NCI-H524 treated with DMSO at 0.1 percent for 48 hours (cell line): ENCODE data around the gene TMIE.

ENCODE experiments used
- DNase-seq: peaks from one replicate; lab custom pipeline; 2025; lab: John Stamatoyannopoulos, UW

The TMIE gene, protein sequence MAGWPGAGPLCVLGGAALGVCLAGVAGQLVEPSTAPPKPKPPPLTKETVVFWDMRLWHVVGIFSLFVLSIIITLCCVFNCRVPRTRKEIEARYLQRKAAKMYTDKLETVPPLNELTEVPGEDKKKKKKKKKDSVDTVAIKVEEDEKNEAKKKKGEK

DNA sequence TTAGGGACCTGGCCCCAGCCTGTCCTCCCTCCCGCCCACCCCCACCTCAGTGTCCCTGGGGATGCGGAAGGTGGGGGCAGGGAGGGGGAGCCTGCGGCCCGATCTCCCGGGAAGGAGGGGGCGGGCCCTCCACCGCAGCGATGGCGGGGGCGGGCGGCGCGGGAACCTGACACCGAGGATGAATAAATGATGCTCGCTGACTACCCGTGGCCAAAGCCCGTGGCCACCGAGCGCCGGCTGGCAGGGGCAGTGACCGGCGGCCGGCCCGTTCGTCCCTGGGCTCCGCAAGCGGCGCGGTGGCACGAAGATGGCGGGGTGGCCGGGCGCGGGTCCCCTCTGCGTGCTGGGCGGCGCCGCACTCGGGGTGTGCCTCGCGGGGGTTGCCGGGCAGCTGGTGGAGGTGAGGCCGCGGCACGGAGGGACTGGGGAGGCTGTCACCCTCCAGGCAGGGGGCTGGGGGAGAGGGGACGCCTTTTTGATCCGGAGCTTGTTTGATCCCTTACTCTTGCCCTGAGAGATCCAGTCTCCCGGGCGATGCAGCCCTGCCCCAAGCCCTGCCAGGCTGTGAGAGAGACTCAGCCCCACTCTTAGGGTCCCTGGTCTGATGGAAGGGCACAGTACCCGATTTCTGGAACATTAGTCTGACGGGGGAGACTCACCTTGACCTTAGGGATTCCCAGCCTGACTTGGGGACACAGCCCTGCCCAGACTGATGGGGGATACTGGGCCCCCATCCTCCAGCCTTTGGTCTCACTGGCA is at the start of gene TMIE:
TMIE (plus strand) TSS at position 212 of the 759 bp plus-strand sequence; CDS start at position 308, 96 bp downstream.
- DNase-seq = no peak

DNA sequence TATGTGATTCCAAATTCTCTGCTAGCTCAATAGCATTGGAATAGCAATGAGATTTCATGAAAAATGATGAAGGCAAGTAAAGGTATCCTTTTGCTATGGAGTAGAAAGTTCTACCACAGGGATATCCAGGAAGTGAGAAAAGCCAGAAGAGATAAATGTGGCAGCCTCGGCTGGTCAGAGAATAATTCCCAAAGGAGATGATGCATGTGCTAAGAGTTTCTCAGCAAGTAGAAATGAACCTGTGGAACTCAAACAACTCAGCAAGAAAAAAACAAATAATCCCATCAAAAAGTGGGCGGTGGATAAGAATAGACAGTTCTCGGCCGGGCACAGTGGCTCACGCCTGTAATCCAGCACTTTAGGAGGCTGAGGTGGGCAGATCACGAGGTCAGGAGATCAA is 45.9 kb upstream of the TMIE start:
- DNase-seq = no peak

DNA sequence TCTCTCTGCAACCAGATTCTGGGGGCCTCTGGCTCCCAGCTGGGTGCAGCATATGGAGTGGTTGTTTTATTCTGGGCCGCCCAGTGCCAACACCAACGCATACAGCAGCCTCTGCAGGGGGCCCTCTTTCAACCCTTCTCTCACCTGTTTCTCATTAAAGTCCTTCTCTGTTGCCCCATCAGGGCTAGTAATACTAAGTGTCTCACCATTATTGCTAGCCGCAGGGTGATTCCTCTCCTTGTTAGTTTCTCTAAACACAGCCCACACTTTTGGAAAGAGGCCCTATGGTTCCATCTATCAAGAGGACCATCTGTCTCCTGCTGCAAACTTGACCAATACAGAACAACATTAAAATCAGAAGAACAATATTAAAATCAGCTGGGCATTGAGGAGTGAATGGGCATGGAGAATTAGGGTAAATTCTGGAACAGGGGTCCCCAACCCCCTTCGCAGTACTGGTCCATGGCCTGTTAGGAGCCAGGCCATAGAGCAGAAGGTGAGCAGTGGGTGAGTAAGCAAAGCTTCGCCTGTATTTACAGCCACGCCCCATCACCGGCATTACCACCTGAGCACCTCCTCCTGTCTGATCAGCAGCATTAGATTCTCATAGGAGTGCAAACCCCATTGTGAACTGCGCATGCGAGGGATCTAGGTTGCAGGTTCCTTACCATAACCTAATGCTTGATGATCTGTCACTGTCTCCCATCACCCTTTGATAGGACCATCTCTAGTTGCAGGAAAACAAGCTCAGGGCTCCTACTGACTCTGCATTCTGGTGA is 44.2 kb upstream of the TMIE start:
- peak; percentile 24 for DNase-seq

DNA sequence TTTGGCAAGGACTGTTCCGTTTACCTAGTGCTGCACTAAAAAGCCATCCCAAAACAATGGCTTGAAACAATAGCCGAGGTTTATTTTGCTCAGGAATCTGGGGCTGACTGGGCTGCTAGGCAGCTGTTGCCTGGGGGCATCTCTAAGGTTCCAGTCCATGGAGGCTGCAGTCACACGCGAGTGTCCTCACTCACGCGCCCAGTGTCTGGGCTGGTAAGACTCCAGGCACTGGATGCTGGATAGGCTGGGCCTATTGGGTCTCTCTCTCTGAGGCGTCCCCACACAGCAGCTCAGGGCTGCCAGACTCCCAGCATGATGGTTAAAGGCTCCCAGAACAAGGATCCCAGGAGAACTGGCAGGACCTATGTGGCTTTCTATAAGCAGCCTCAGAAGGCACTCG is 41.9 kb upstream of the TMIE start:
- DNase-seq = no peak

DNA sequence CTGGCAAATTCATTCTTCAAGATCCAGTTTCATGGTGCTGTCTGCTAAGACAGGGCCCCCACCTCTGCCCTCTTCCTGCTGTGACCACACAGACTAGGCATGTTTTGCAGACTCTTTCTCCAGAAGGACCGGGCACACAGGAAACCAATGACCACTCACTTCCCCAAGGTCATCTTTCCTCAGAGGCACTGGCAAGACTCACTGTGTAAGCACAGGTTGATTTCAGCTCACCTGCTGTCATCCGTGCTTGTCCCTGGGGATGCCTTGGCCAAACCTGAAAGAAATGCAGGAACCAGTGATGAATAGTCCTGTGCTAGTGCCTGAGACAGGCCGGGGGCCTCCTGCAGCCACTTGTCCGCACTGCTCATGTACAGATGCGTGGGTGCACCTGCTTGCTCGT is 41.2 kb upstream of the TMIE start:
- DNase-seq = no peak

DNA sequence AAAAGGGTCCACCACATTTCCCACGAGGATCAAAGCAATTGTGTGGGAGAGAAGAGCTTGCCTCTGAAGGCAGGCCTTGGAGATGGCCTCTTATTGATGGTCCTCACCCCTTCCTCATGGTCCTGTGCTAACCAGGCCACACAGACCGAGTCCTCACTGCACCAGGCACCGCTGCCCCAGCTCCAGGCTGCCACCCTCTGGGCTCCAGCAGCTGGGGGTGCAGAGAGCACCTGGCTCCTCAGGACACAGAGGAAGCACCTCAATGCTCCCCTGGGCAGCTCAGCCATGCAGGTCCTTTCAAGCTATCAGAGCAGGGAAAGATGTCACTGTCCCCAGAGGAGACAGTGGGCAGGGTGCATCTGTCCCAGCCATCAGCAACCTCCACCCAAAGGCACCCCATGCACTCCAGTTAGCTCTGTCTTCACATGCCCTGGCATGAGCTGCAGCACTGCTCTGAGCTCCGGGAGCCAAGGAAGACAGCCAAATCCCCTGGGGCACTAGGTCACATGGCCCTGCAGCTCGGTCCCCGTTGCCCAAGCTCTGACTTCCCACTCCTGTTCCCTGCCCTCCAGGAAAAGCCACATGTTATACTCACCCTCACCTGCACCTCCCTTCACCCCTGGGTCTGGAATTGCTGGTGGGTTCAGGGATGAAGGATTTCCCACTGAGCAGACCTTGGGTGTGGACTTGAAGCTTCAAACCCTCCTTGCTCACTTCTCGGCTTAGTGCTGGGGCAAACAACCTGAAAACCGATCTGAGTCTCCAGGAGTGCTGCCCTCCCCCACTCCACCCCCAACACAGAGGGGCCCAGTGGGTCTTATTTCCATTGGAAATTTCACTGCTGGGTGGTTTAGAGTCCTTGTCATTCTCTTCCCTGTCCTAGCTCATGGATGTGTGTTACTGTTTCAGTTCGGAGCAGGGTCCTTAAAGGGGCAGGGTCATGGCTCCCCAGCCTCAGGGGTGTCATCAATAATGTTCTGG is 40.4 kb upstream of the TMIE start:
- no peak for DNase-seq

DNA sequence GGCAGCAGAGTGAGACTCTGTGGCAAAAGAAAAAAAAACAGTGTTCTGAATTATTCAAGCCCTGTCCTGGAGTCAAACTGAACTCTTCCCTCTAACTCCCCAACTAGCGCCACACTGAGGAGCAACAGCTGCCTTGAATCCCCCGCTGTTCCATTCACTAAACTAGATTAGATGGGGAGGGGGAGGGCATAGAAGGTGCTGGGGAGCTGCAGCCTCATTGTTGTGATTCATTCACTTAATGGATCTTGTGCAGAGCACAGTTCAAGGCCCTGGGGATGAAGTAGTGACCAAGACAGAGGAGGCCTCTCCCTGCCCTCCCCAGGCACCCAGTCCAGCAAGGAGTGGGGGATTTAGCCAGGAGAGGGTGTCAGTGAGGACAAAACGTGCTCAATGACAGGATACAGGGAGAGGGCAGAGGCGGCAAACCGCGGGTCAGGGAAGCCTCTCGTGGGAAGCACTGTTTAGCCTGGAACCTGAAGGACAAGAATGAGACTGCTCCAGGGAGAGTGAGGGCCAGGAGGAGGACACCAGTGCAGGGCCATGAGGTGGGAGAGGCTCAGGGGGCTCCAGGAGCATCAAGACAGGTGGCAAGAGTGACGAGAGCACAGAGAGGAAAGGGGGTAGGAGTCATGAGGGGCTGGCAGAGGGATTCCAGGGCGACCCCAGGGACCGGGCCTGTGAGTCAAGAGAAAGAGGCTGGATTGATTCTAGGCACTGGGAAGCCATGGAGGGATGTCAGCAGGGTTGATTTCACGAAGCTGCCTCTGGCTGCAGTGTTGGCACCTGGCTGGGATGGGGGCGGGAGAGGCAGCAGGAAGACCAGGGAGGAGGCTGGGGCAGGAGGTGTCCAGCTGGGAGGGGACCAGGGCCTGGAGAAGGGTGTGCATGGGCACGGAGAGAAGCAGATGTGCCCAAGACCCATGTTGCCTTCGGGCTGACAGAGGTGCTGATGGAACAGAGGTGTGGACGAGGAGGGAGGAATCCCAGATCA is 39.1 kb upstream of the TMIE start:
- no peak for DNase-seq

DNA sequence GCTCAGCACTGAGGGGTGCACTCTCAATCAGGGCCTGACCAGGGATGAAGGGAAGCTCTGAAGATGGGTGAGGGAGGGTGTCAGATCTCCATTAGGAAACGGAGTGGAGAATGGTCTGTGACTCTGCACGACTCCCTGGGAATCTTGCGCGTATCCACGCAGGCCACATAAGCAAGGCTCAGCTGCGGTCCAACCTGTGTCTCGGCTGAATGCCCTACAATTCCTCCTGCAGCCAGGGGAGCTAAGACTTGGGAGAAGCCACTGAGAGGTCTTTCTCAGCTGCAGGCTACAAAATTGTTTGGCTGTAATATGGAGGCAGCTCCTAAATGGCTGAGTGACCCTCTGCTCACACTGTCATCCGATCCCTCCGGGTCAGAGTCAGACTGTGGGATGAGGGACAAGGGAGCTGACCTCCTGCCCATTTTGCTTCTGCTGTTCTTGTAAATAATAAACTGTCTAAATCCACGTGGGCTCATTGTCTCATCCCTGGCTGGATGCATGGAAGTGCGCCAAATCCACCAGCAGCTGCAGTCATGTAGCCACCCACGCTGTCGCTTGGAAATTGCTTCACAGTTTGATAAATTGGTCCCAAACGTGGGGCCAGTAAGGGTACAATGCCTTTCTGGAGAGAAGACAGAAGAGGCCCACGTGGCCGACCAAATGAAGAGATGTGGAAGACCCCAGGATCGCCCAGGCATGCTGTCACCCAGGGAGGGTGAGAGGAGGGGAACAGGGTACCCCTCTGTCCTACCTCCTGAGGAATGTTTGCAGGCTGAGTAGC is 38.2 kb upstream of the TMIE start:
- no peak for DNase-seq

DNA sequence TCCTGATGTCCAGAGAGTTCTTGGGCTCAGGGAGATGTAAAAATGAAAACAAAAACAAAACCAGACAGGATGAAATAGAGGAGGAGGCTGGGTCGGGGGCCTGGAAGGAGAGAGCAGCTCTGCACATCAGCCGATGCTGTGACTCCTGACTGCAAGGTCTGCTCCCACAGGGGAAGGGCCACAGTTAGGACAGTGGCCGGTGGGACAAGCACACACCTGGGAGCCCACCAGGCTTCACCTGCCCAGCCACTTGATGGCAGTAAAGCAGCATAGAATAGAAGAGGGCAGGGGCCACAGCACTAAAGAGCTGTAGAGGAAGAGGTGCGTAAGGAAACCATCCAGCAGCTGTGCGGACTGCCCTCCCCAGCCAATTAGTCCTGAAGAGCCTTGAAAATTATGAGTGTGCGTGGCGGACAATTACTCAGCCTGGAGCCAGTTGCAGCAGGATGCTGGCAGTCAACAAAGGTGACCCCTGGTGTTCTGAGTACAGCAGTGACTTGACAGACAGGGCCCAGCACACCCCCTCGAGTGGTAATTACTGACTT is 37.5 kb upstream of the TMIE start:
- DNase-seq = peak; percentile 43

DNA sequence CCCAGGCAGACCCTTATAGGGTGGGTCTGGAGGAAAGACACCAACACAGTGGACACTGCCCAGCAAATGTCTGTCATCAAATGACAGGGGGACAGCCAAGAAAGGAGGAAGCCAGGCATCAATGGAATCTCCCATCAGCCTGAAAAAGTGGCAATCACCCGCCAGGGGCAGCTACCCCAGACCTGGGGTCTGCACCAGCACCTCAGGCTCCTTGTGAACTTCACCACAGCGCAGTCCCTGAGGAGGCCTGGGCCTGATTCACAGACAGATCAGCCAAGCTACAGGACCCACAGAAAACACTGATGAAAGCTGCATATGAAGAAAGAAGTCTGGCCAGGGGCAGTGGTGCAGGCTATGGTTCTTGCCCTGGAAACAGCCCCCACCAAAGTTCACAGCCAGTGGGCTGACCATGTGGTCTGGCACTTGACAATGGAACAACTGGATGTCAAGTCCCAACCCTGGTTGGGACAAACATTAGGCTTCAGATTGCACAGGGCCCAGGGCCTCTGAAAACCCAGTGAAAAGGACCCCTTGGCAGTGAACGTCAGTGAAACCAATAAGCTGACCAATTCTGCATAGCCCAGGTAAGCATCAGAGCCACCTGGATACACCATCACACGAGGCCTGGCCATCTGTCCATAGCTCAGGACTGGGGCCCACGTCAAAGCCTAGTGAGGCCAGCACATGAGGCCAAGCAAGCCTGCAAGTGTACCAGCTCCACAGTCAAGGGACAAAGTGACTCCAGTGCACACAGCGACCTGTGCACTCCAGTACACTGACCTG is 36.8 kb upstream of the TMIE start:
- no peak for DNase-seq

DNA sequence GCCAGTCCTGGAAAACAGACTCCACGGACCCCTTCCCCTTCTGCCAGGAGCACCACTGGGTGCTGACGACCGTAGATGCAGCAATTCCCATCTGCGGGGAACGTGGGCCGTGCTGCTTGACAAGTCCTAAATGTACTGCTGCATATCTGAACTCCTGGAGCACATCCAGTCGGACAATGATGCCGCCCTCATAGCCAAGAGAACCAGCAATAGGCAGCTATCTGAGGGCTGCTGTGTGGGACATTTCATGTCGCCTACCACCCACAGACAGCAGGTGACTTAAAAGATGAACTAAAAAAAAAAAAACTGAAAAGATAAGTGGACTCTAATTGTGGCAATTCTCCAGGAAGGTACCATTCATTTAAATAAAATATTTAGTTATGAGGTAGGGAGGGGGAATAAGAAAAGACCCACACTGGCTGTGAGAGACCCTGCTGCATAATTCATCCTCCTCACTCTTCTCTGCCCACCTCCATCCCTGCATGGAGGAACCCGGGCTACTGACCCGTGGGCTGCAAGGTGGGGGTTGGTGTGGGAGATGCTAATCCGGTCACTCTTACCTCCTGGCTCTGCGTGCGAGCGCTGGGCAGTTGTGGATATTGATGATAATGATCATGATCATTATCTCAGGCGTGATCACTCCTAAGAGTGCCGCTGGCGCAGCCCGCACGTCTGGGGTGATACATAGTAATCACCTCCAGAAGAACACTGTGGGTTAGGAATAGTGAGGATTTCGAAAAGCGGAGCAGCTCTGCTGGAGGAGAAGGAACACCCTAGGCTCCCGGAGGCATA is 36.0 kb upstream of the TMIE start:
- no peak for DNase-seq

DNA sequence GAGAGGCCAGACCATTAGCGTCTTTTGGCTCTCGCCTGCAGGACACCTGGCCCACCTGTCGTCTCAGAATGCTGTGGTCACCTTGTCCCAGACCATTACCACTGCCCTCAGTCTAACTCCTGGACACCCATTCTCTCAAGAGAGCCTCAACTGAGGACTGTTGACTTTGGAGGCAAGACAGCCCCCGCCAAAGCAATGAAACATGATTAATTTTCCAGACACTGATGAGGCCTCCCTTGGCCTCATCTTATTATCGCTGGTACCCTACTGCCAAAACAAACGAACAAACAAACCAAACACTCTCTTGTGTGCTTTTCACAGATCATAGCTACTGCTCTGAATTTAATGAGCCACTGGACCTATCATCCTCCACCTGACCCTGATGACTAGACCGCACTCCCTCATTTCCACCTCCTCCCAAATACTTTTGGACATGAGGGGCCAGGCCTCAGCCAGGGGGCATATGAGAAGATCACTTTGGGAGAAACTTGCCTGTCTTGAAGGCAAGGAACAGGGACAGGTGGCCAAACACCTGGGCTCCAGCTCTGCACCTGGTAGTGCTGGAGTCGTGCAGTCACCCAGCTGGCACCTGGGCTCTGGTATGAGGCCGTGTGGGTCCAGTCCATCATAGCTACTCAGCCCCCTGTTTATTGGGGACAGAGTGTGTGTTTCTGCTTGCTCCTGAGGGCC is 35.3 kb upstream of the TMIE start:
- DNase-seq = no peak

DNA sequence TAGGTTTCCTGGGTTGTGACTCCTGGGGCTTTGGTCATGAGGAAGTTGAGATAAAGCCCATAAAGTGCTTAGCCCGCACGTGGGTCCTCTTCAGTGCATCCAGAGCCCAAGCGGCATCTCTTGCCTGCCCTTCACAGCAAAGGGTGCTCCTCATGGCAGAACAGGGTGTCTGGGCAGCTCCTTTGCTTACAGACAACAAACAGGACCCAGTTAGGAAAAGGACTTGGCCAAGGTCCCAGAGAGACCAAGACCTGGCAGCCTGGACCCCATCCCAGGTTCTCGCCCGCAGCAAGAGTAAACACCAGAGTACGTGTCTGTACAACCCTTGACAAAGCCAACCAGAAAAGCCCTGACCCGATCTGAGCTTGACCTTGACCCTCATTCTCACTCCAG is 34.7 kb upstream of the TMIE start:
- no peak for DNase-seq

DNA sequence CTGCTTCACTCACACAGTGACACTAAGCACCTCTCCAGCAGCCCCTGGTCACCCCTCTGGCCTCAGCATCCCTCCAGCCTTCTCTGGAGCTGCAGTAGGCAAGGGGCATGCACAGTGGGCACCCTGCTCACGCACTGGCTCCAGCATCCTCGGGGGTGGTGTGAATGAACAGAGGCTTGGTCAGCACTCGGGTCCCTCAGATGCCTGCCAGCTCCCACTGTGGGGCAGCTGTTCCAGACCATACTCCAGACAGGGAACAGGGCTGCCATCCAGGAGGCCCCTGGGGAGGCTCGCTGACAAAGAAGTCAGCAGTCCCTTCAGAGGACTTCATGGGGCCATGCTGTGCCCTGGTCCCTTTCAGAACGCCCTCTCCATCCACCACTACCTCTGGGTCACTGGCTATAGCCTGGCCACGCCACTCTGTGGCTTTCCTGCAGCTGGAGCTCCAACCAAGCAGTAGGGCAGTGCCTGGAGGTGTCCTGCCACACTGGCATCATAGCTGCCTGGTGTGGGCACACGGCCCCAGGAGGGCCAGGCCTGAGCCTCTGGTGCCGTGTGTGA is 34.1 kb upstream of the TMIE start:
- DNase-seq = no peak

DNA sequence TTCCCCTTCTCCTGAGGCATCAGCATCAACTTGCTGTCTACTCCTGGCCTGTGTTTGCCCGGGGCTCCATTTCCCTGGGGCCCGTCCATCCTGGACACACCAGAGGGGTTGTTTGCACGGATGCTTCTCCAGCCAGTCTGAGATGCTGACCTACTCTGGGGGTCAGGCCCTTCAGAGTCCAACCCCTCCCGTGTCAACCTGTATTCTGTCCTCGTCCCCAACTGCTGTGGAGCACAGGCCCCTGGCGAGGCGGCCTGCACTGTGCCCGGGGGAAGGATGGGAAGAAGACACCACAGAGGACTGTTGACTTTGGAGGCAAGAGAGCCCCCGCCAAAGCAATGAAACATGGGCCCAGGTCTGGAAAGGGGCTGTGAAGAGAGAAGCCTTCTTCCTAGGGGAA is 33.5 kb upstream of the TMIE start:
- no peak for DNase-seq

DNA sequence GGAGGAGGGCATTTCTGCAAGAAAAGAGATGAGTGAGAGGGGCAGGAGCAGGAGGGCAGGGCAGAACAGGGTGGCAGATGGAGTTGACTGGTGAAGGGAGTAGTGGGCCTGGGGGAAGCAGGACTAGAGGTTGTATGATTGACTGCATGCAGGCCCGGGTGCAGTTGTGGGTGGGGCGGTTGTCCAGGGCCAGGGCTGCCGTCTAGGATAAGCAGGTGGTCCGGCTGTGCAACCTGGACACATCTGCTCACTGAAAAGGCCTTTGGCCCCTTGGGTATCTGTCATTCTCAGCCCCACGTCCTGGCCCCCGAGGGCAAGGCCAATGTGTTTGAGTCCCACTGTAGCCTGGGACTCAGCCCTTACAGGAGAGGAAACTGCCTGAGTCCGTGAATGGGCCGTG is 33.1 kb upstream of the TMIE start:
- DNase-seq = no peak

DNA sequence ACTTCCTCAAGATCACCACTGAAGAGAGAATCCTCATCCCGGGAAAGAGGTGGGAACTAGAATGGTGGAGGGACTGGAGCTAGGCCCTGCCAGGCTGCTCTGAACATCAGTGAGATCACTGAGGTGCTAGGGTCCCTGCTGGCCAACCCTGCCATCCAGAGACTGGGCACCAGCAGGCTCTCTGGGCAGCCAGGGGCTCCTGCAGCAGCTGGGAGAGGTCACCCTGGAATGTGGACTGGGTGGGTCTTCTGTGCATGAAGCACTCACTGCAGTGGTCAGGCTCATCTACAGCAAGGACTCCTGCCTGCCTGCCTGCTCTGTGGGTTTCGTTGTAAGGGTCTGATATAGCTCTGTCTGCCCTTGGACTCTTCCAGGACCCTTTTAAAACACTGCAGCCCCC is 32.6 kb upstream of the TMIE start:
- no peak for DNase-seq
